Globus pallidus (tissue), 1 donor: ENCODE data around the gene WIPF3.

Source experiments
- DNase-seq: peaks from one replicate; pipeline ENCODE4 v3.0.0-alpha.2; 2015; ENCODE audit warnings: low spot score

Gene WIPF3

GRCh38 chr7:29847916-29848315 is 41.6 kb downstream of the WIPF3 start:
- DNase-seq = no peak

DNA sequence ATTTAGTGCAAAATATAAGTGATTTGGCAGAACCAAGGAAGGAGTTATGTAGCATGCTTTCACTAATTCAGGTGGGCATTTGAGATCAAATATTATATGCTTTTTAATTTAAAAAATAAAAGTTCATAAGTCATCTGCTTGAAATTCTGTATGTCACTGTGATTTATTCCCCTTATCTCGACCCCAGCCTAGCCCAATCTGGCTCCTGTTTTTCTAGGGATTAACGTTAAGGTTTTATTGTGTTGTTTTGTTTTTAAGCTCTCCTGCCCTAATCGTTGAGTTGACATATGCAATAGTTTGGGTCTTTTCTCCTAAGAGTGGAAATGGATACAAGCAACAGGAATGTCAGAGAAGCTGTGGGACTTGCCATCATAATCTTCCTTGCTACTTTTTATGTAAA is 42.6 kb downstream of the WIPF3 start:
- DNase-seq = no peak

GRCh38 chr7:29851487-29851886 is 45.2 kb downstream of the WIPF3 start:
- no peak for DNase-seq

- no peak for DNase-seq
Observed at GRCh38 chr7:29852457-29852856, 46.1 kb downstream of the WIPF3 start.

- no peak for DNase-seq
Observed at GRCh38 chr7:29853072-29853471, 46.8 kb downstream of the WIPF3 start.

- no peak for DNase-seq
Observed at GRCh38 chr7:29853789-29854188, 47.5 kb downstream of the WIPF3 start.

DNA sequence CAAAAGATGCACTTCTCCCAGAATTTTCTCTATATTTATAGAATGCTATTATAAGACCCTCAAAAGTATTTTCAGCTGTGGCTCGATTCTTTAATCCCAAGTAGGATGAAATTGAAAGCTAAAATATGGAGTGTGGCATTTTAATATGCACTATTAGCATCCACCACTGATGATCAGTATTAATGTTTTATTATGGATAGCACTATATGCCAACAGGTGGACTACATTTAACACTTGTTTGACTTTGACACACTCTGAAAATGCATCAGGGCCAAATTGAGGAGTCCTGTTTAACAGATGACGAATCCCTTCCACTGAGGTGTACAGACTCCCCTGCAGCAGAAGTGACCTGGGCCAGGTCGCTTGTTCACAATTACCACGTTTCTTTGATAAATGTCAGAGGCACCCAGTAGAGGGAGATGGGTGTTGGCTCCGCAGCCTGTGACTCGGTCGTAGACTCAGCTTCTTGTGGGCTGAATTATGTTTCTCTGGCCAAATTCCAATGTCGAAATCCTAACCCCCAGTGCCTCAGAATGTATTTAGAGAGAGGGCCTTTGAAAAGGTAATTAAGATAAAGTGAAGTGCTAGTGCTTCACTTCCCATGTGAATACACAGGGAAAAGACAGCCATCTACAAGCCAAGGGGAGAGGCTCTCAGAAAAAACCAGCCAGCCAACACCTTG is 48.1 kb downstream of the WIPF3 start:
- no peak for DNase-seq

- no peak for DNase-seq
Observed at GRCh38 chr7:29857654-29858053, 51.3 kb downstream of the WIPF3 start.

DNA sequence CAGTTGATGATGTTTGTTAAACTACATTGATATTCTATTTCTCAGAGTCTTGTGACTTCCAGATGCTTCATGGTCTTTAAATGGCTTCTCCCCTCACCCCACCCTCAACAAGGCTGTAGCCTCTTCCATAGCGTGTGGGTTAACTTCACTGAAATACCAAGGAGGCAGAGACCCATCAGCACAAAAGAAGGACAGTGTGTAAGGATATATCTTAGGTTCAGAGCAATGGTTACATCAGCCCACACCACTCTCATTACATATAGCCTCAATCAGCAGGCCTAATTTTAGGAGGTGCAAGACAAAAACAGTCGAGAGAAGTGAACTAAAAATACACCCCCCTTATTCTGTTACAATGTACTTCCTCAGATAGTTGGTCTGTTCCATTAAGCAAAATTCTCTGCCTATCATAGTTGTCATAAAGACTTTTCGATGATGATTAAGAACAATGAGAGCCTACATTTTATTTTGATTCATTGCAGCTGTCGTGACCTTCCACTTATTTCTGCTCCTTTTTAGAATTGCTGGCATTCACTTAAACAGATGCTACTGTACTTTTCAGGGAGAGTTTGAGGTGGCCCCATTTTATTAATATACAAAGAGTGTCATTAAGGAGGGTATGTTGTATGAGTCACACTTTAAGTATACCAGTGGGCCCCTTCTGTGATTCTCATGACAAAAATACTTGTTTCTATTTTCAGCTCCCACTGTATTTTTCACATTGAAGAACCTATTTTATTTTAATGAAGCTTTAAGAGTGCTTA is 52.1 kb downstream of the WIPF3 start:
- DNase-seq = no peak

DNA sequence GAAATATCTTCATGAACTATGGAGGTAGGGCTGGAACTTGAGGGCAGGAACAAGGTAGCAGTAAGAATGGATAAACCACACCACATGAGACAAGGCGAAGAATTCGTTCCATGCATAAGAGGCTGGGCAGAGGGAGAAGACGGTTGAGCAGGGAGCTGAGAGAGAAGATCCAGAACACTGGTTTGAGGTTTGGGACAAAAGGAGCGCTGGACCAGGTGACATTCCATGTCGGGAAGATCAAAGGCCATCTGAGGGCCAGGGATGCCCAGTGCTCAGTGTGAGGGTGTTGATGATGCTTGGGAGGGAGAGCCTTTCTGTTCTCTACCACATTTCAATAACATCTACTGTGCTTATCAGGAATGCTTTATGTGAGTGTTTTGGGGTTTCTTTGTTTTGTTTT is 52.8 kb downstream of the WIPF3 start:
- DNase-seq = no peak

GRCh38 chr7:29859524-29860185 is 53.3 kb downstream of the WIPF3 start:
- DNase-seq = peak; percentile 49

- no peak for DNase-seq
Observed at GRCh38 chr7:29860186-29860585, 53.9 kb downstream of the WIPF3 start.

DNA sequence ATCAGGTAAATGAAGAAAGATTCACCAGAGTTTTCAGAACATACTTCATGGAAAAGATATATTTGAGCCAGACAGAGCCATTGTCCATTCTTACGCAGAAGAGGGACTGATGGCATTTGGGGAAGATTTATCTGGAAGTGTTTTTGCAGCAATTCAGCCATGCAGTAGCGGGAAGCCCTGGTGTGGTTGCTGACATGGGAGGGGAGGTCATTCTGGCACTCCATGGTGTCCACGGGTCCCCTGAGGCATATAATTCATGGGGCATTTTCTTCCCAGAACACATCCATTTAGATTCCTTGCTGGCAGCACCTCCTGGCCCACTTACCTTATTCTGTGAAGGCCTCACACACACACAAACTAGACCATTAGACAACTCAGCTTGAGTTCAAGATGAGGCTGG is 55.6 kb downstream of the WIPF3 start:
- DNase-seq = no peak

DNA sequence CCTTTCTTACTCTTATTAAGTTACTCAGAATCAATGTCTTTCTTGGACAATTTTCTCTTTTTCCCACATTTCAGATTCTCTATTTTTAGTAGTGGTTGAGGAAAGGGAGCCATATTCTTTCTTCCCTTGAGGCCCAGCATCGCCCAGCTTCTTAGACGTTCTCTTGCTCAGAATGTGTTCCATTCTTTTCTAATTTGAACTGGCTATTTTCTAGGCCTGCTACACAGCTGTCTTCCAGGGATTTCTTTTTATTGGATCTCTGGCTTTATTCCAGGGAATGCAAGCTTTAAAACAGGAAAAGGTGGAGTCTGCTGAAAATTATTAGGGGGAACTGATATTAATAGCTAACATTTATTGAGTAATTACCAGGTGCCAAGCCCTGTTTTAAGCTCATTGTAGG is 58.3 kb downstream of the WIPF3 start:
- no peak for DNase-seq

DNA sequence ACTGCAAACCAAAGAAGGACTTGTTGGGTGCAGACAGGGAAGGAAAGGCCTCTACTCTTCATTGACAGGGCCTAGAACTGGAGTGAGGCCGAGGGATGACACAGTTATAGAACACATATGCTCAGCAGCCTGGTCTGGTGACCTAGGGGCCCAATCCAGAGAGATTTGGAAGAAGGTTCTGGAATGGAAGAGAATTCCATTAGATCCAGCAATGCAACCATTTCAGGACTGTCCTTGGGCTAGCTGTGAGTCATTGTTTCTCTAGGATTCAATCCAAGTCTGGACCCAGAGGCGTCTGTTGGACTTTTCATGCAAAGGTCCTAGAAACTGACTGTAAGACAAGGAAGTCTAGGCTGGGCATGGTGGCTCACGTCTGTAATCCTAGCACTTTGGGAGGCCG is 59.2 kb downstream of the WIPF3 start:
- DNase-seq = no peak

- peak; percentile 65 for DNase-seq
Observed at GRCh38 chr7:29866490-29866930, 60.2 kb downstream of the WIPF3 start.

DNA sequence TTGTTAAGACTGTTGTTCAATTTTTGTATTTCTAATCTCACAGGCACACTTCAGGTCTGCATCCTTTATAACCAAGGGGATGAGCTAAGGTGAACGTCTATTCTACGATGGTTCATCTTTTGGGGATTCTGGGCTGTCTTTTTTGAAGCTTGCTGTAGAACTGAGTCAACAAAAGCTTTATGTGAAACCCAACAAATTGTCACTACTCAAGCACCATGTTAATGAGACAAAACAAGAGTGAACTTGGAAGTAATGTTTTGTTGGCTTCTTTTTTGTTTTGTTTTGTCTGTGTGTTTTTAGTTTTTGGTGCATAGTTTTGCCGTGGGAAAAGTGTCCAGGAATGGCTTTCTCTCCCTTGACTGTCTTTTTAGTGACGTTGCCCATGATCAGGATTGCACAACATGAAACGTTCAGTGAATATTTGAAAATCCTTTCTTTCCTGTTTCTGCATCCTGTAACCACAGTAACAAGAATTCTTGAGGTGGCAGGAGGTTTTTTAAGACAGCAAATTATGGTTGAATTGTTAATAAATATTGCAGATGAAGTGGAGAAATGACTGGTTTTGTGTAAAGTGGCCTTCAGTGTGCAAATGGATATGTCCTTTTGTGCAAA is 65.6 kb downstream of the WIPF3 start:
- no peak for DNase-seq

- no peak for DNase-seq
Observed at GRCh38 chr7:29873644-29874294, 67.5 kb downstream of the WIPF3 start.

- DNase-seq = no peak
Observed at GRCh38 chr7:29875741-29876140, 69.4 kb downstream of the WIPF3 start.

DNA sequence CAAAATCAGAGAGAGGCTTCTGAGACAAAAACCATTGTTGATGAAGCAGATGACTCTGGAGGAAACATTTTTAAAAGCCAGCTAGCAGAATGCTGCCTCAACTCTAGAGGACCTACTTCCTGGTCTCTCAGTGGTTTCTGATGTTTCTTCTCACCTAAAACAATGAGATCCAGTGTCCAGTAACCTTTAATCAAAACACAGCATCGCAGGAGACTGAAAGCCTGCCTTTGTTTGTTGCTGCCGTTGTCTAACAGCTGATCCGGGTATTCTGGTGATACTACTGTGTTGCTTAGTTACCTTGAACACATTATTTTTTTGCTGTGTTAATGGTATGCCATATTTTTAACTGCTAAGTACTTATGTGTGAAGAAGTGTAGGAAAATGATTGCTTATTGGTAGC is 70.9 kb downstream of the WIPF3 start:
- DNase-seq = peak; percentile 42

DNA sequence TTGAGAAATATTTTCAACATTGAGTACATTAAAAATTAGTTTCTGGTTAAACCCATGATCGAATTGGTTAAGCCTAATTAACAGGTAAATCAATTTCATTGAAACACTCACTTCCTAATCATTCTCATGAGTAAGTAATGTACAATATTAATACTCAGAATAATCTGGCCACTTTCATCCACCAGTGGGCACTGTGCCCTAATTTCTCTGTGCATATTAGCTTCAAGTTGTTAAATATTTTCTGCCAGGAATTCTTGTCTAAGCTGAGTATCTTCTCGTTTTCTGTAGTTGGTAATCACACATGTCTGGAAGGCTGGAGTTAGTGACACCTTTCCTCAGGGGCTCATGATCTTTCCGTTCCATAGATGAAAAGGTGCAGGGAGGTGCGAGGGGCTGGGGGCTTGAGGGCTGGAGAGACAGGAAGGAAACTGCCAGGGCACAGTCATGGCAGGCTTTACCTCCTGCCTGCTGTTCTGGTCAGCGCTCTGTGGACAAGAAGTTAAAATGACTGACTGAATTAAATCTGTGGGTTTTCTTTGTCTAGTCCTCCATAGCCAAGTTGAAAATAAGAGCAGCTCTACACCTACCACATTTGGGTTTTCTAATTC is 71.9 kb downstream of the WIPF3 start:
- no peak for DNase-seq

- no peak for DNase-seq
Observed at GRCh38 chr7:29879609-29880008, 73.3 kb downstream of the WIPF3 start.
